ENCODE results near the gene COL6A2. TPM values are rescaled to one million over a fixed set of nuclear protein-coding genes. Genes with fewer than 3 reads are reported as not detected.

COL6A2 gene
- total RNA-seq, 1 experiment from 2014 or later, result 111 TPM

- TF ChIP-seq NFATC4 (CRISPR knock-in tag; IDR thresholded peaks at IDR 0.05) (no peak), ZNF396 (CRISPR knock-in tag; IDR thresholded peaks at IDR 0.05; ENCODE audit: borderline replicate concordance) (no peak), CREB1 (CRISPR knock-in tag; IDR thresholded peaks at IDR 0.05) (no peak), GRHL2 (CRISPR knock-in tag; IDR thresholded peaks at IDR 0.05; ENCODE audit: insufficient replicate concordance, severe bottlenecking) (no peak)
These were observed 46.5 kb upstream of the COL6A2 start (continued) for GRCh38 chr21:46051379-46051770.

DNA sequence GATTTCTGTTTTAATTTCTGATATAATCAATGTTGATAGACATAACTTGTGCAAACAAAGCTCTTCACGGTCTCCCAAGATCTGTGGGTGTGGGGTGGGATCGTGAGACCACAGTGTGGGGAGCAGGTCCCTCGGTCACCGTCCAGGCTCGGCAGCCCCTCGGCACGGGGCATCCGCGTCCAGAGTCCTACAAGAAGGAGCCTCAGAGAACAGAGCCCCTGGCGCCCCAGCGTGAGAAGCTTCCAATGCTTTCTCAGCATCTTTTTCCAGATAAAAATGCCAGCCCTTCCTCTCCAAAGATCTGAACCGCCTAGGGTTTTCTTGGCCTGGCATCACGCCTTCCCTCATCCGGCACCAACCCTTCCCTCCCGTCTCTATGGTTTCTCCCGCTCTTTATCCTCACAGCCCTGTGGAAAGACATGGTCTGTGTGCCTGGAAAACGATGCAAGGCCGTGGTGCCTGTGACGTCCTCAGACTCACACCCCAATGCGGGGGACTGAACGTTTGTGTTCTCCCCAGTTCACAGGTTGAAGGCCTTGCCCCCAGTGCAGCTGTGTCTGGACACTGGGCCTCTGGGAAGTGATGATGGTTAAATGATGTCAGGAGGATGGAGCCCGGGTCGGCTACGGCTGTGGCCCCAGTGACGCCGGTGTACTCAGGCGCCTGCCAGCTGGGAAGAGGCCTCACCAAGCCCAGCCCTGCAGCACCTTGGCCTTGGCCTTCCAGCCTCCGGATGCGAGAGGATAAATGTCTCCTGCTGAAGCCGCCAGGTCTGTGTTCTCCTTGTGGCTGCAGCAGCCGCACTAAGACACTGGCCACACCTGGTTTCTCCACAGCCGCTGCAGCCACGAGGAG lies 45.9 kb upstream of the COL6A2 start:
- Mint-ChIP-seq H3K27ac (peak overlapping the region; percentile 84), H3K4me3 (no peak overlapping the region), H3K4me1 (peaks cover 9% of the 10 kb centered on the region), H3K36me3 (no peaks in the 10 kb centered on the region), H3K9me3 (peaks cover 4% of the 10 kb centered on the region; the same call in 1 of the 2 replicates), H3K27me3 (ENCODE audit: low read depth) (no peaks in the 10 kb centered on the region)
- no peak for DNase-seq (ENCODE audit: low spot score)
- CTCF ChIA-PET, result no interaction called here
- ATAC-seq, result no peak
- POLR2A ChIA-PET, result no interaction called here
- TF ChIP-seq MLX (CRISPR knock-in tag; IDR thresholded peaks at IDR 0.05) (no peak), ZNF138 (CRISPR knock-in tag; conservative IDR thresholded peaks at IDR 0.05) (no peak), CBFB (CRISPR knock-in tag; IDR thresholded peaks at IDR 0.05; ENCODE audit: low read depth) (no peak), PRRX2 (CRISPR knock-in tag; IDR thresholded peaks at IDR 0.05) (no peak), SMAD4 (CRISPR knock-in tag; IDR thresholded peaks at IDR 0.05) (no peak), ZNF532 (CRISPR knock-in tag; IDR thresholded peaks at IDR 0.05; ENCODE audit: borderline replicate concordance) (no peak), ATF1 (CRISPR knock-in tag; IDR thresholded peaks at IDR 0.05) (no peak), GRHL2 (CRISPR knock-in tag; IDR thresholded peaks at IDR 0.05; ENCODE audit: insufficient replicate concordance, severe bottlenecking) (no peak), CREM (CRISPR knock-in tag; IDR thresholded peaks at IDR 0.05) (no peak), FOXJ3 (CRISPR knock-in tag; IDR thresholded peaks at IDR 0.05; ENCODE audit: borderline replicate concordance) (no peak), ATF3 (CRISPR knock-in tag; conservative IDR thresholded peaks at IDR 0.05) (no peak), ZNF396 (CRISPR knock-in tag; IDR thresholded peaks at IDR 0.05; ENCODE audit: borderline replicate concordance) (no peak), ZNF232 (CRISPR knock-in tag; IDR thresholded peaks at IDR 0.05) (no peak), HMGXB4 (CRISPR knock-in tag; IDR thresholded peaks at IDR 0.05) (no peak)
- TF ChIP-seq, protein P1, sequence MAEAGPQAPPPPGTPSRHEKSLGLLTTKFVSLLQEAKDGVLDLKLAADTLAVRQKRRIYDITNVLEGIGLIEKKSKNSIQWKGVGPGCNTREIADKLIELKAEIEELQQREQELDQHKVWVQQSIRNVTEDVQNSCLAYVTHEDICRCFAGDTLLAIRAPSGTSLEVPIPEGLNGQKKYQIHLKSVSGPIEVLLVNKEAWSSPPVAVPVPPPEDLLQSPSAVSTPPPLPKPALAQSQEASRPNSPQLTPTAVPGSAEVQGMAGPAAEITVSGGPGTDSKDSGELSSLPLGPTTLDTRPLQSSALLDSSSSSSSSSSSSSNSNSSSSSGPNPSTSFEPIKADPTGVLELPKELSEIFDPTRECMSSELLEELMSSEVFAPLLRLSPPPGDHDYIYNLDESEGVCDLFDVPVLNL (CRISPR knock-in tag; IDR thresholded peaks at IDR 0.05; ENCODE audit: borderline replicate concordance, low read depth), result no peak
- TF ChIP-seq, protein P2, sequence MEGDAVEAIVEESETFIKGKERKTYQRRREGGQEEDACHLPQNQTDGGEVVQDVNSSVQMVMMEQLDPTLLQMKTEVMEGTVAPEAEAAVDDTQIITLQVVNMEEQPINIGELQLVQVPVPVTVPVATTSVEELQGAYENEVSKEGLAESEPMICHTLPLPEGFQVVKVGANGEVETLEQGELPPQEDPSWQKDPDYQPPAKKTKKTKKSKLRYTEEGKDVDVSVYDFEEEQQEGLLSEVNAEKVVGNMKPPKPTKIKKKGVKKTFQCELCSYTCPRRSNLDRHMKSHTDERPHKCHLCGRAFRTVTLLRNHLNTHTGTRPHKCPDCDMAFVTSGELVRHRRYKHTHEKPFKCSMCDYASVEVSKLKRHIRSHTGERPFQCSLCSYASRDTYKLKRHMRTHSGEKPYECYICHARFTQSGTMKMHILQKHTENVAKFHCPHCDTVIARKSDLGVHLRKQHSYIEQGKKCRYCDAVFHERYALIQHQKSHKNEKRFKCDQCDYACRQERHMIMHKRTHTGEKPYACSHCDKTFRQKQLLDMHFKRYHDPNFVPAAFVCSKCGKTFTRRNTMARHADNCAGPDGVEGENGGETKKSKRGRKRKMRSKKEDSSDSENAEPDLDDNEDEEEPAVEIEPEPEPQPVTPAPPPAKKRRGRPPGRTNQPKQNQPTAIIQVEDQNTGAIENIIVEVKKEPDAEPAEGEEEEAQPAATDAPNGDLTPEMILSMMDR (IDR thresholded peaks at IDR 0.05), result no peak
- TF ChIP-seq, protein P3, sequence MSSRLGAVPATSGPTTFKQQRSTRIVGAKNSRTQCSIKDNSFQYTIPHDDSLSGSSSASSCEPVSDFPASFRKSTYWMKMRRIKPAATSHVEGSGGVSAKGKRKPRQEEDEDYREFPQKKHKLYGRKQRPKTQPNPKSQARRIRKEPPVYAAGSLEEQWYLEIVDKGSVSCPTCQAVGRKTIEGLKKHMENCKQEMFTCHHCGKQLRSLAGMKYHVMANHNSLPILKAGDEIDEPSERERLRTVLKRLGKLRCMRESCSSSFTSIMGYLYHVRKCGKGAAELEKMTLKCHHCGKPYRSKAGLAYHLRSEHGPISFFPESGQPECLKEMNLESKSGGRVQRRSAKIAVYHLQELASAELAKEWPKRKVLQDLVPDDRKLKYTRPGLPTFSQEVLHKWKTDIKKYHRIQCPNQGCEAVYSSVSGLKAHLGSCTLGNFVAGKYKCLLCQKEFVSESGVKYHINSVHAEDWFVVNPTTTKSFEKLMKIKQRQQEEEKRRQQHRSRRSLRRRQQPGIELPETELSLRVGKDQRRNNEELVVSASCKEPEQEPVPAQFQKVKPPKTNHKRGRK (CRISPR knock-in tag; IDR thresholded peaks at IDR 0.05; ENCODE audit: borderline replicate concordance), result no peak
